ENCODE results near the gene ZNF697.

- TF ChIP-seq, protein P1, sequence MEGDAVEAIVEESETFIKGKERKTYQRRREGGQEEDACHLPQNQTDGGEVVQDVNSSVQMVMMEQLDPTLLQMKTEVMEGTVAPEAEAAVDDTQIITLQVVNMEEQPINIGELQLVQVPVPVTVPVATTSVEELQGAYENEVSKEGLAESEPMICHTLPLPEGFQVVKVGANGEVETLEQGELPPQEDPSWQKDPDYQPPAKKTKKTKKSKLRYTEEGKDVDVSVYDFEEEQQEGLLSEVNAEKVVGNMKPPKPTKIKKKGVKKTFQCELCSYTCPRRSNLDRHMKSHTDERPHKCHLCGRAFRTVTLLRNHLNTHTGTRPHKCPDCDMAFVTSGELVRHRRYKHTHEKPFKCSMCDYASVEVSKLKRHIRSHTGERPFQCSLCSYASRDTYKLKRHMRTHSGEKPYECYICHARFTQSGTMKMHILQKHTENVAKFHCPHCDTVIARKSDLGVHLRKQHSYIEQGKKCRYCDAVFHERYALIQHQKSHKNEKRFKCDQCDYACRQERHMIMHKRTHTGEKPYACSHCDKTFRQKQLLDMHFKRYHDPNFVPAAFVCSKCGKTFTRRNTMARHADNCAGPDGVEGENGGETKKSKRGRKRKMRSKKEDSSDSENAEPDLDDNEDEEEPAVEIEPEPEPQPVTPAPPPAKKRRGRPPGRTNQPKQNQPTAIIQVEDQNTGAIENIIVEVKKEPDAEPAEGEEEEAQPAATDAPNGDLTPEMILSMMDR (IDR thresholded peaks at IDR 0.05): no peak
- no peak for TF ChIP-seq POLR2AphosphoS5 (IDR thresholded peaks at IDR 0.05; ENCODE audit: low read depth, low read length)
These were observed 41.4 kb upstream of the ZNF697 start for GRCh38 chr1:119689511-119689910.

Data from Panc1 (cell line).